HepG2 (cell line): Measurements from ENCODE around the gene SPRYD3. TPM values are rescaled to one million over a fixed set of nuclear protein-coding genes. Genes with fewer than 3 reads are reported as not detected.
A peak's percentile ranks its signal among the peaks of the same experiment; 100 is the strongest.

ENCODE experiments used
- PLRG1 ChIP-seq: fragments of 450-650 bp; conservative IDR thresholded peaks from 2 replicates; pipeline ENCODE4 v1.6.1; 2016
- RCOR2 ChIP-seq: IDR thresholded peaks from 2 replicates; pipeline ENCODE4 v1.6.1; 2016; ENCODE audit warnings: missing biosample characterization, missing genetic modification reagents
- RNF219 ChIP-seq: sonication (generic); formaldehyde crosslinking; IDR thresholded peaks from 2 replicates; pipeline ENCODE4 v1.5.0; 2020; ENCODE audit warnings: mild to moderate bottlenecking, missing genetic modification reagents
- TFE3 ChIP-seq: IDR thresholded peaks from 2 replicates; pipeline ENCODE4 v1.6.1; 2016
- ZHX2 ChIP-seq, 2 experiments: sonication (generic) in 1 of 2; formaldehyde crosslinking in 1 of 2; IDR thresholded peaks; 2 replicates each; pipeline versions ENCODE4 v1.6.1 to v1.9.0; 2014 to 2022; ENCODE audit warnings: antibody characterized with exemption in 1 of 2, borderline replicate concordance in 1 of 2, inconsistent platforms in 1 of 2, low read depth in 1 of 2, missing genetic modification reagents in 1 of 2
- ZNF280D ChIP-seq: sonication (generic); formaldehyde crosslinking; IDR thresholded peaks from 2 replicates; pipeline ENCODE4 v1.5.1; 2020; ENCODE audit warnings: mild to moderate bottlenecking, missing genetic modification reagents
- ZNF639 ChIP-seq: conservative IDR thresholded peaks from 2 replicates; pipeline ENCODE4 v1.6.1; 2018; ENCODE audit warnings: missing genetic modification reagents
- ZNF746 ChIP-seq: sonication (generic); formaldehyde crosslinking; IDR thresholded peaks from 2 replicates; pipeline ENCODE4 v1.8.0; 2022; ENCODE audit warnings: mild to moderate bottlenecking, missing genetic modification reagents
- polyA plus RNA-seq, 8 experiments: library from polyadenylated mRNA; depleted of rRNA in 3 of 8; stranded (reverse) in 7 of 8; unstranded in 1 of 8; fragments of >200 nt; fragmentation: Illumina TruSeq in 4 of 8; extraction: Trizol in 4 of 8; gene quantifications; 2 replicates each; pipeline versions ENCODE4 v1.2.1 to v1.2.3, GENCODE V29; 2011 to 2016; ENCODE audit warnings: low read depth in 4 of 8, missing spikeins in 1 of 8, mixed read lengths in 1 of 8; ENCODE audit not compliant: insufficient read depth in 1 of 8
- total RNA-seq, 5 experiments: library from RNA; depleted of rRNA; stranded (reverse); fragments of >200 nt; fragmentation: Illumina TruSeq; extraction: Trizol; gene quantifications; 2 replicates each; pipeline ENCODE4 v1.2.3, GENCODE V29; 2016; ENCODE audit warnings: low read depth in 1 of 5

Gene SPRYD3
- total and polyA plus RNA-seq, 2 of the 13 experiments (the other 11 are each of a cell fraction or from before 2014, with no cell fraction given), result 9.0 to 9.2 TPM

GRCh38 chr12:53049571-53050318, 29.4 kb downstream of the SPRYD3 start, which contains the start of gene TNS2 (continued):
- TF ChIP-seq ZHX2 (IDR thresholded peaks at IDR 0.05; ENCODE audit: low read depth), result no peak
- no peak; the same call in 1 of the 2 replicates for TF ChIP-seq ZHX2 (CRISPR knock-in tag; IDR thresholded peaks at IDR 0.05; ENCODE audit: borderline replicate concordance)
- TF ChIP-seq RNF219, result no peak
- TF ChIP-seq PLRG1, result no peak
- TF ChIP-seq RCOR2, result no peak
- TF ChIP-seq ZNF639 (CRISPR knock-in tag), result no peak
- peak; percentile 11 for TF ChIP-seq TFE3 (CRISPR knock-in tag)
- TF ChIP-seq ZNF280D, result no peak
- TF ChIP-seq ZNF746 (CRISPR knock-in tag), result peak; percentile 77
